NCI-H774 (cell line): Measurements from ENCODE around the gene NAXE.
"Not testable (repeated sequence)": the region's sequence is repeated elsewhere in the genome, so short reads cannot be mapped to it uniquely, and the experiment has no call there.

Source experiments
- DNase-seq: peaks from one replicate; lab custom pipeline; 2025; lab: John Stamatoyannopoulos, UW

Gene NAXE

GRCh38 chr1:156591432-156592157, at the start of gene NAXE:
TSS of gene NAXE (plus strand) at chr1:156591776. CDS start at chr1:156591805, 29 bp downstream.
- DNase-seq: peak; percentile 74

GRCh38 chr1:156543066-156543465, 48.5 kb upstream of the NAXE start:
- no peak for DNase-seq

GRCh38 chr1:156544592-156545102, 46.9 kb upstream of the NAXE start:
- no peak for DNase-seq

GRCh38 chr1:156546267-156546666, 45.3 kb upstream of the NAXE start:
- DNase-seq: no peak

GRCh38 chr1:156547434-156547833, 44.1 kb upstream of the NAXE start:
- no peak for DNase-seq

GRCh38 chr1:156547982-156548381, 43.6 kb upstream of the NAXE start:
- DNase-seq: no peak

GRCh38 chr1:156549390-156549789, 42.2 kb upstream of the NAXE start:
- DNase-seq: no peak

- DNase-seq: no peak
Measured at GRCh38 chr1:156549831-156550230, 41.7 kb upstream of the NAXE start.

- DNase-seq: no peak
Measured at GRCh38 chr1:156550346-156550745, 41.2 kb upstream of the NAXE start.

- DNase-seq: no peak
Measured at GRCh38 chr1:156551066-156551643, 40.4 kb upstream of the NAXE start.

- DNase-seq: no peak
Measured at GRCh38 chr1:156551869-156552268, 39.7 kb upstream of the NAXE start.

GRCh38 chr1:156552518-156552917, 39.1 kb upstream of the NAXE start:
- DNase-seq: no peak

- DNase-seq: not testable (repeated sequence)
Measured at GRCh38 chr1:156552937-156553336, 38.6 kb upstream of the NAXE start.

- DNase-seq: no peak
Measured at GRCh38 chr1:156553860-156554485, 37.6 kb upstream of the NAXE start.

GRCh38 chr1:156554971-156555370, 36.6 kb upstream of the NAXE start:
- no peak for DNase-seq

- DNase-seq: no peak
Measured at GRCh38 chr1:156555715-156556114, 35.9 kb upstream of the NAXE start.

- DNase-seq: no peak
Measured at GRCh38 chr1:156556354-156556753, 35.2 kb upstream of the NAXE start.

- no peak for DNase-seq
Measured at GRCh38 chr1:156559086-156559796, 32.3 kb upstream of the NAXE start.

GRCh38 chr1:156559797-156560385, 31.7 kb upstream of the NAXE start:
- DNase-seq: no peak

- no peak for DNase-seq
Measured at GRCh38 chr1:156560585-156561163, 30.9 kb upstream of the NAXE start.

- DNase-seq: no peak
Measured at GRCh38 chr1:156565519-156565918, 26.1 kb upstream of the NAXE start.

GRCh38 chr1:156566436-156566835, 25.1 kb upstream of the NAXE start:
- no peak for DNase-seq
